PC-9 (cell line): ENCODE data around the gene NPHP1. TPM values are rescaled to one million over a fixed set of nuclear protein-coding genes. Genes with fewer than 3 reads are reported as not detected.

Experiments
- BruUV-seq: library from RNA; stranded (reverse); fragments of 400-500 nt; replicated peaks from 2 replicates; lab custom pipeline; 2021; lab: Mats Ljungman, UMichigan
- CTCF ChIA-PET: fragments of 300-600 bp; sonication (Branson Sonifier 250); formaldehyde crosslinking; loops from one replicate; lab custom pipeline; 2022; ENCODE audit warnings: antibody characterized with exemption; lab: Charles Lee
- POLR2A ChIA-PET: fragments of 300-600 bp; sonication (Branson Sonifier 250); formaldehyde crosslinking; loops from one replicate; lab custom pipeline; 2022; ENCODE audit warnings: antibody characterized with exemption; ENCODE audit not compliant: unreplicated experiment; lab: Charles Lee
- DNase-seq, 2 experiments: peaks; one replicate each; pipeline versions ENCODE4 v3.0.0 to v3.0.0-alpha.2; 2015 to 2022; ENCODE audit warnings: mixed read lengths in 1 of 2
- H2AFZ ChIP-seq: fragments of 200-600 bp; sonication (generic); 2 replicates; pipeline ENCODE4 v1.8.1; 2017; ENCODE audit warnings: antibody characterized with exemption
- H3F3A ChIP-seq: fragments of 200-600 bp; sonication (generic); 2 replicates; pipeline ENCODE4 v1.8.1; 2017; ENCODE audit warnings: antibody characterized with exemption, mild to moderate bottlenecking, low read depth; ENCODE audit not compliant: insufficient read depth
- H3K27ac ChIP-seq: fragments of 200-600 bp; sonication (generic); 2 replicates; pipeline ENCODE4 v1.6.1; 2016; ENCODE audit warnings: mixed run types
- H3K27me3 ChIP-seq: fragments of 200-600 bp; sonication (generic); 2 replicates; pipeline ENCODE4 v1.6.1; 2016; ENCODE audit warnings: low read depth, mixed run types; ENCODE audit not compliant: insufficient read depth
- H3K36me3 ChIP-seq: fragments of 200-600 bp; sonication (generic); 2 replicates; pipeline ENCODE4 v1.6.1; 2016; ENCODE audit warnings: low read depth, mixed run types
- H3K4me1 ChIP-seq: fragments of 200-600 bp; sonication (generic); replicated peaks from 2 replicates; pipeline ENCODE4 v1.6.1; 2016; ENCODE audit warnings: mixed run types; ENCODE audit not compliant: insufficient read depth
- H3K4me2 ChIP-seq: fragments of 200-600 bp; sonication (generic); 2 replicates; pipeline ENCODE4 v1.6.1; 2017; ENCODE audit warnings: mixed run types
- H3K4me3 ChIP-seq: fragments of 200-600 bp; sonication (generic); 2 replicates; pipeline ENCODE4 v1.6.1; 2016; ENCODE audit warnings: mixed run types
- H3K79me2 ChIP-seq: fragments of 200-600 bp; sonication (generic); 2 replicates; pipeline ENCODE4 v1.6.1; 2017; ENCODE audit warnings: low read depth, mixed run types
- H3K9me2 ChIP-seq: fragments of 200-600 bp; sonication (generic); 2 replicates; pipeline ENCODE4 v1.8.1; 2017; ENCODE audit warnings: mild to moderate bottlenecking; ENCODE audit not compliant: insufficient read depth
- H3K9me3 ChIP-seq: fragments of 200-600 bp; sonication (generic); 2 replicates; pipeline ENCODE4 v1.8.1; 2016; ENCODE audit warnings: low read depth; ENCODE audit not compliant: insufficient read depth
- H4K20me1 ChIP-seq: fragments of 200-600 bp; sonication (generic); 2 replicates; pipeline ENCODE4 v1.8.1; 2017; ENCODE audit not compliant: insufficient read depth
- EZH2 ChIP-seq: fragments of 200-600 bp; sonication (generic); IDR thresholded peaks from 2 replicates; pipeline ENCODE4 v1.8.0; 2017; ENCODE audit warnings: antibody characterized with exemption, low read depth
- intact Hi-C: fragments of 100-400 bp; cut with micrococcal nuclease; formaldehyde crosslinking; loops from one replicate; pipeline ENCODE4 v1.10.0; 2022; ENCODE audit not compliant: unreplicated experiment
- total RNA-seq: library from RNA; stranded (reverse); gene quantifications from 2 replicates; pipeline ENCODE4 v1.2.3, GENCODE V29; 2021
- TF ChIP-seq, protein P1 (sequence below): fragments of 200-600 bp; sonication (generic); conservative IDR thresholded peaks from 2 replicates; pipeline ENCODE4 v1.6.1; 2017; ENCODE audit warnings: mixed run types, antibody characterized with exemption, mild to moderate bottlenecking, moderate library complexity

NPHP1 gene
- total RNA-seq, 1 experiment from 2014 or later = 13.7 TPM

DNA sequence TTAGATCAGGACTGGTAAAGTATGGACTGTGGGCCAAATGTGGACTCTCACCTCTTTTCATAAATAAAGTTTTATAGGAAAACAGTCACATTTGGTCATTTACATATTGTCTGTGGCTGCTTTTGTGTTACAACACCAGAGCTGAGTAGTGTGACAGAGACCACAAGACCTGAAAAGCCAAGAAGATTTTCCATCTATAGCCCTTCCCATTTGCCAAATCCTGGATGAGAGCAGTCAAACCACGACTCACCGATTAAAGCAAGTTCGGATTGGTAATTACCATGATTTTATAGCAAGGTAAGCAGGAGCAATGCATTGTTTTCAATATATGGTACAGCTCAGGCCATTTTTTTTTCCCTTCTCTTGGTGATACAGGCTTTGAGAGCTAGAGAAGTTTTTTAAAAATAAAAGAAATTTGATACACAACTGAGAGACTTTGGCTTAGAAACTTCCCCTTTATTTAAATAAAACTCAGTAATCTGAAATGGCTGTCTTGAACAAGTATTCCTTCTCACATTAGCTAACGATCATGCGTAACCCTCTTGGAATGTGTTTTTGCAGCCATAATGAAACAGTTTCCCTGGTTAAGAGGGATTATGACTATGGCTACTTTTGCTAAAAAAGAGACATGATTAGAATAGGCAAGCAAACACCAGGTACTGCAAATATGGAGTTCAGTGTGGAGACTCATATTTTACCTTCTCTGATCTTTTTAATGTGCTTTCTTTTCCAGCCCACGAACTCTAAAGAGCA lies 79.7 kb downstream of the NPHP1 start:
- no peak overlapping the region for H3K4me2 ChIP-seq
- H3K27me3 ChIP-seq = no peaks in the 10 kb centered on the region
- H3K9me2 ChIP-seq = no peaks in the 10 kb centered on the region
- POLR2A ChIA-PET = no interaction called here
- no peaks in the 10 kb centered on the region for H3K79me2 ChIP-seq
- no peak overlapping the region for H3K4me3 ChIP-seq
- no peak overlapping the region for H2AFZ ChIP-seq
- CTCF ChIA-PET = no interaction called here
- H3K27ac ChIP-seq = no peak overlapping the region
- no peak for DNase-seq
- BruUV-seq = no TSS peak
- no peaks in the 10 kb centered on the region for H3K9me3 ChIP-seq
- TF ChIP-seq EZH2 = no peak
- TF ChIP-seq, protein P1, sequence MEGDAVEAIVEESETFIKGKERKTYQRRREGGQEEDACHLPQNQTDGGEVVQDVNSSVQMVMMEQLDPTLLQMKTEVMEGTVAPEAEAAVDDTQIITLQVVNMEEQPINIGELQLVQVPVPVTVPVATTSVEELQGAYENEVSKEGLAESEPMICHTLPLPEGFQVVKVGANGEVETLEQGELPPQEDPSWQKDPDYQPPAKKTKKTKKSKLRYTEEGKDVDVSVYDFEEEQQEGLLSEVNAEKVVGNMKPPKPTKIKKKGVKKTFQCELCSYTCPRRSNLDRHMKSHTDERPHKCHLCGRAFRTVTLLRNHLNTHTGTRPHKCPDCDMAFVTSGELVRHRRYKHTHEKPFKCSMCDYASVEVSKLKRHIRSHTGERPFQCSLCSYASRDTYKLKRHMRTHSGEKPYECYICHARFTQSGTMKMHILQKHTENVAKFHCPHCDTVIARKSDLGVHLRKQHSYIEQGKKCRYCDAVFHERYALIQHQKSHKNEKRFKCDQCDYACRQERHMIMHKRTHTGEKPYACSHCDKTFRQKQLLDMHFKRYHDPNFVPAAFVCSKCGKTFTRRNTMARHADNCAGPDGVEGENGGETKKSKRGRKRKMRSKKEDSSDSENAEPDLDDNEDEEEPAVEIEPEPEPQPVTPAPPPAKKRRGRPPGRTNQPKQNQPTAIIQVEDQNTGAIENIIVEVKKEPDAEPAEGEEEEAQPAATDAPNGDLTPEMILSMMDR = no peak
- H3F3A ChIP-seq = no peaks in the 10 kb centered on the region
- no peaks in the 10 kb centered on the region for H4K20me1 ChIP-seq
- 0 out of 2 replicates have a peak, but pooled peaks cover 3% of the 10 kb centered on the region for H3K4me1 ChIP-seq
- intact Hi-C loops = no loop called here
- H3K36me3 ChIP-seq = no peaks in the 10 kb centered on the region

DNA sequence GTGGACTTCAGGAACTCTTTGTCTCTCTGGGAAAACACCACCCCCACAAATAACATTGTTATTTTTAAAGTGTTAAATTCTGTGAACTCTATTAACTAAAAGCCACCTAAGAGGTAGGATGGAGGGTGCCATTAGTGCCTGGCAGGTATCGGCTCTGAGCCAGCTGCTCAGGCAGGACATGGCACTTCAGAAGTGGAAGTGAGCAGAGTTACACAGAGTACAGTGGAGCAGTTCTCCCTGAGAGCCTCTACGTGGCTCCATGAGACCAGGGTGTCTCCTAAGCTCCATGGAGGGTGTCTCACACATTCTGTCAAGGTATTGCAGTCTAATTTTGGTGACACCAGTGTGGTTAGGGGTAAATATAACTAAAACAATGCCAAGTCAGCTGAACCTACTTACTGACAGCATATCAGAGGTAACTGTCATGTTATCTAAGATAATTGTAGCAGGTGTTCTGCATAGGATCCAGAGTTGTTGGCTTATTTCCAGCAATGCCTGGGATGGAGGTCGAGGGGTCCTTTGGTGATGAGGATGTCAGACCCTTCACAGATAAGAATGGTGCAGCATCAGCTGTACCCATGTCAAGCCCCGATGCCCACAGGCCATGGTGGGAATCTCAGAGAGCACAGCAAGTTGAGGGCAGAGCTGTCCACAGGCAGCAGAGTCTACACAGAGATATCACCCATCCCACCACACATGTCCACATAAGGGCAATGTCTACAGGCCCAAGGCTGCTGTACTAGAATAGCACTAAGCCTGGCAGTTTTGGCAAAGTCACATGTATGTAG lies 80.6 kb downstream of the NPHP1 start:
- BruUV-seq = no TSS peak
- Histone ChIP-seq H3K4me1 (0 out of 2 replicates have a peak, but pooled peaks cover 3% of the 10 kb centered on the region), H3K79me2 (no peaks in the 10 kb centered on the region), H3F3A (no peaks in the 10 kb centered on the region), H3K36me3 (no peaks in the 10 kb centered on the region), H3K27me3 (no peaks in the 10 kb centered on the region), H3K4me3 (no peak overlapping the region), H3K9me3 (no peaks in the 10 kb centered on the region), H3K9me2 (no peaks in the 10 kb centered on the region), H3K27ac (no peak overlapping the region), H2AFZ (no peak overlapping the region), H4K20me1 (no peaks in the 10 kb centered on the region), H3K4me2 (no peak overlapping the region)
- no peak for TF ChIP-seq EZH2
- TF ChIP-seq, protein P1 = no peak
- DNase-seq = no peak
- CTCF ChIA-PET = no interaction called here
- intact Hi-C loops = no loop called here
- POLR2A ChIA-PET = no interaction called here

DNA sequence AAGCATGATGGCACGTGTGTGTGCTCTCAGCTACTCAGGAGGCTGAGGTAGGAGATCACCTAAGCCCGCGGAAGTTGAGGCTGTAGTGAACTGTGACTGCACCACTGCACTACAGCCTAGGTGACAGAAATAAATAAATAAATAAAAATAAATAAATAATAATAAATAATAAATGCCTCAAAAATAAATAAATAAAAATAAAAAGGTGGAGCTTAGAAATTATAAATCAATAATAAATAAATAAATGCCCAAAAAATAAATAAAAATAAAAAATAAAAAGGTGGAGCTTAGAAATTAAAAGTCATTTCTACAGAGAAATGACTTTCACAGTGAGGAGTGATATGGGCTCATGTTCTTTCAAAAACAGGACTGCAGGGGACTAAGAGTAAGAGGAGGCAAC lies 83.2 kb downstream of the NPHP1 start:
- no peaks in the 10 kb centered on the region for H3K79me2 ChIP-seq
- no peaks in the 10 kb centered on the region for H4K20me1 ChIP-seq
- H3K4me3 ChIP-seq = no peak overlapping the region
- intact Hi-C loops = no loop called here
- no TSS peak for BruUV-seq
- TF ChIP-seq, protein P1 = no peak
- TF ChIP-seq EZH2 = no peak
- POLR2A ChIA-PET = no interaction called here
- no peaks in the 10 kb centered on the region for H3F3A ChIP-seq
- no peaks in the 10 kb centered on the region for H3K9me3 ChIP-seq
- CTCF ChIA-PET = interaction anchor here (0.6 kb wide), 1 partner anchor 12 kb away, joined by 3 read pairs; no protein-coding TSS in a partner anchor
- no peak overlapping the region for H2AFZ ChIP-seq
- H3K27me3 ChIP-seq = no peaks in the 10 kb centered on the region
- H3K4me2 ChIP-seq = no peak overlapping the region
- H3K36me3 ChIP-seq = no peaks in the 10 kb centered on the region
- DNase-seq = no peak
- peaks cover 3% of the 10 kb centered on the region for H3K4me1 ChIP-seq
- H3K9me2 ChIP-seq = no peaks in the 10 kb centered on the region
- no peak overlapping the region for H3K27ac ChIP-seq
